ENCODE data around the gene EIF5A2. TPM values are rescaled to one million over a fixed set of nuclear protein-coding genes. Genes with fewer than 3 reads are reported as not detected.
"Not testable (repeated sequence)": the region's sequence is repeated elsewhere in the genome, so short reads cannot be mapped to it uniquely, and the experiment has no call there.

Gene EIF5A2
- total and polyA plus RNA-seq, 12 donors: 1.6 to 14.8 (median 8.5) TPM

- 86 to 89% methylated on average over 2 of the region's 2 CpGs for WGBS, 2 donors
- Histone ChIP-seq H3K4me3 (no peak overlapping the region), H3K27ac (no peak overlapping the region), H3K4me1 (no peaks in the 10 kb centered on the region), H3K36me3 (no peaks in the 10 kb centered on the region), H3K27me3 (no peaks in the 10 kb centered on the region), H3K9me3 (no peaks in the 10 kb centered on the region)
- ATAC-seq (no peak), DNase-seq (no peak)
- TF ChIP-seq CTCF (IDR thresholded peaks at IDR 0.05): no peak
- intact Hi-C loops (cut with DNase I): no loop called here
These were observed 40.8 kb upstream of the EIF5A2 start for GRCh38 chr3:170949211-170949610.

- Histone ChIP-seq H3K27ac (no peak overlapping the region), H3K4me3 (no peak overlapping the region), H3K4me1 (no peaks in the 10 kb centered on the region), H3K36me3 (no peaks in the 10 kb centered on the region), H3K9me3 (peaks cover 0 to 4% (median 0%) of the 10 kb centered on the region in 11 donors), H3K27me3 (no peaks in the 10 kb centered on the region)
- intact Hi-C loops (cut with DNase I): no loop called here
- no peak for TF ChIP-seq CTCF (IDR thresholded peaks at IDR 0.05)
- ATAC-seq (peak in 1 of 8 donors; percentile 26), DNase-seq (no peak)
- WGBS, 2 donors: 95 to 97% methylated on average over 25 of the region's 25 CpGs
These were observed 38.8 kb upstream of the EIF5A2 start for GRCh38 chr3:170947018-170947769.

GRCh38 chr3:170942011-170942410, 33.6 kb upstream of the EIF5A2 start:
- no peak overlapping the region for H3K27ac ChIP-seq
- ATAC-seq (no peak), DNase-seq (no peak)
- no peak overlapping the region for H3K4me3 ChIP-seq
- no peak for TF ChIP-seq CTCF (IDR thresholded peaks at IDR 0.05)
- no peaks in the 10 kb centered on the region for H3K4me1 ChIP-seq
- no peaks in the 10 kb centered on the region for H3K36me3 ChIP-seq
- H3K9me3 ChIP-seq: peaks cover 0 to 46% (median 11%) of the 10 kb centered on the region in 11 donors
- intact Hi-C loops (cut with DNase I): no loop called here
- H3K27me3 ChIP-seq: no peaks in the 10 kb centered on the region

GRCh38 chr3:170941551-170941950, 33.1 kb upstream of the EIF5A2 start:
- Histone ChIP-seq H3K27me3 (no peaks in the 10 kb centered on the region), H3K36me3 (no peaks in the 10 kb centered on the region), H3K4me3 (no peak overlapping the region), H3K9me3 (peaks cover 0 to 50% (median 11%) of the 10 kb centered on the region in 11 donors), H3K27ac (no peak overlapping the region), H3K4me1 (no peaks in the 10 kb centered on the region)
- no peak for ATAC-seq
- no peak for TF ChIP-seq CTCF (IDR thresholded peaks at IDR 0.05)
- WGBS, 2 donors: 54 to 64% methylated on average over 1 of the region's 1 CpG
- DNase-seq: no peak
- intact Hi-C loops (cut with DNase I): no loop called here

- WGBS, 2 donors: 90% methylated on average over 4 of the region's 4 CpGs
- H3K4me3 ChIP-seq; ATAC-seq; DNase-seq; H3K4me1 ChIP-seq; H3K27ac ChIP-seq; H3K27me3 ChIP-seq; H3K36me3 ChIP-seq; intact Hi-C loops (cut with DNase I): not testable (repeated sequence)
- peaks cover 0 to 34% (median 0%) of the 10 kb centered on the region in 11 donors for H3K9me3 ChIP-seq
These were observed 24.6 kb upstream of the EIF5A2 start for GRCh38 chr3:170933039-170933438.

- ATAC-seq; H3K4me1 ChIP-seq; H3K36me3 ChIP-seq; H3K27me3 ChIP-seq; DNase-seq; intact Hi-C loops (cut with DNase I); H3K27ac ChIP-seq; H3K4me3 ChIP-seq: not testable (repeated sequence)
- peaks cover 0 to 27% (median 0%) of the 10 kb centered on the region in 11 donors for H3K9me3 ChIP-seq
- 95 to 96% methylated on average over 22 to 27 of the region's 27 CpGs for WGBS, 2 donors
These were observed 15.1 kb upstream of the EIF5A2 start for GRCh38 chr3:170923553-170923952.

Data from heart right ventricle (tissue), 16 donors.